ENCODE results near the gene MTHFR.

Gene MTHFR

DNA sequence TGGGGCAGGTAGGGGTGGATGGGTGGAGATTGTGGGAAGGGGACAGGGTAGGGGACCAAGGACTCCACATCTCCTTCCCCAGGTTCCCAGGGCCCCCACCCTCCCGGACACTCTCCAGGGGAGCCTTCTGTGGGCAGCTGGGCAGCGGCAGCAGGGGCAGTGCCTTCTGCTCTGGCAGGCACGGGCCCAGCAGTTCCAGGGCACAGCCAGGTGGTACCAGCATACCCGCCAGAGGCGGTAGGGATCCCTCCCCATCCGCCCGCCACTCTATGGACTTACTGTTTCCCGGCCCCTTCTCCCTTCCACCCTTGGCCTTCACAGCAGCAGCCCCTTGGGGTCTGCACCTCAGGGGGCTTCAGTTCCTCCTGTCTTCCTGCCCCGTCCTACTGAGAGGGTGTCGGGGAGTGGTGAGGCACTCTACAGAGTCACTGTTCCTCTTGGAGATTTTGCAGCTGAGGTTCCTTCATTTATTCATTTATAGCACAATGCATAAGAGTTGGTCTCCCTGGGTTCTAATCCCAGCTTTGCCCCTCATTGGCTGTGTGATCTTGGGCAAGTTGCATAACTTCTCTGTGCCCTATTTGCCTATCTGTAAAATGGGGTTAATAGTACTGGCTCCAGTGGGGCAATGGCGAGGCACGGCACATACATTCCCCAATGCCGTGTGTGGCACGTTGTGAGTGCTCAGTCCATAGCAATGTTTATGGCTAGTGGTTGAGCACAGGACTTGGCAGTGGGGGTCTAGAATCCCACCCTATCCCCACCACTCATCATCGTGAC lies 26.7 kb downstream of the MTHFR start:
- no peak overlapping the region for H3K23ac ChIP-seq (ENCODE audit: low read length)
- no peak overlapping the region for H3K4me3 ChIP-seq (ENCODE audit: low read depth, low read length)
- no peak overlapping the region for H3K9ac ChIP-seq (ENCODE audit: low read length)
- DNase-seq, result no peak
- no peak overlapping the region for H2BK120ac ChIP-seq (ENCODE audit: insufficient read depth, low read length, poor library complexity)
- no peak overlapping the region for H3K14ac ChIP-seq (ENCODE audit: low read length)
- no peaks in the 10 kb centered on the region for H3K36me3 ChIP-seq (ENCODE audit: control insufficient read depth in 1 of 2, insufficient read depth in 2 of 2, low read length in 2 of 2)
- H4K12ac ChIP-seq (ENCODE audit: low read depth, low read length), result no peak overlapping the region
- no peak overlapping the region for H4K91ac ChIP-seq (ENCODE audit: low read depth, low read length)
- no peak overlapping the region for H2BK12ac ChIP-seq (ENCODE audit: low read length)
- peaks cover 3% of the 10 kb centered on the region for H3K9me3 ChIP-seq (ENCODE audit: insufficient read depth, low read depth, low read length)
- no peaks in the 10 kb centered on the region for H3K27me3 ChIP-seq (ENCODE audit: insufficient read depth, low read length)
- no peak overlapping the region for H2AK5ac ChIP-seq (ENCODE audit: low read length)
- no CpG with 5 or more reads among the region's 15 CpGs for WGBS (ENCODE audit: extremely low coverage, insufficient coverage, insufficient read length)
- no peaks in the 10 kb centered on the region for H3K79me2 ChIP-seq (ENCODE audit: control insufficient read depth, insufficient read depth, low read length, poor library complexity)
- no peak overlapping the region for H3K4me2 ChIP-seq (ENCODE audit: low read length)
- H3K79me1 ChIP-seq (ENCODE audit: low read length), result peaks cover 2% of the 10 kb centered on the region
- no peak overlapping the region for H2AFZ ChIP-seq (ENCODE audit: insufficient read depth, low read length, poor library complexity)
- H4K8ac ChIP-seq (ENCODE audit: low read depth, low read length), result no peak overlapping the region
- H3K4me1 ChIP-seq (ENCODE audit: control insufficient read depth in 1 of 2, insufficient read depth in 2 of 2, low read length in 2 of 2), result peaks cover 3% of the 10 kb centered on the region in 2 experiments
- no peak overlapping the region for H3K27ac ChIP-seq (ENCODE audit: low read depth, low read length)
- no peak overlapping the region for H3K18ac ChIP-seq (ENCODE audit: low read length)
- H2BK5ac ChIP-seq (ENCODE audit: low read depth, low read length, poor library complexity), result no peak overlapping the region
- no peak overlapping the region for H3K4ac ChIP-seq (ENCODE audit: low read depth, low read length)

DNA sequence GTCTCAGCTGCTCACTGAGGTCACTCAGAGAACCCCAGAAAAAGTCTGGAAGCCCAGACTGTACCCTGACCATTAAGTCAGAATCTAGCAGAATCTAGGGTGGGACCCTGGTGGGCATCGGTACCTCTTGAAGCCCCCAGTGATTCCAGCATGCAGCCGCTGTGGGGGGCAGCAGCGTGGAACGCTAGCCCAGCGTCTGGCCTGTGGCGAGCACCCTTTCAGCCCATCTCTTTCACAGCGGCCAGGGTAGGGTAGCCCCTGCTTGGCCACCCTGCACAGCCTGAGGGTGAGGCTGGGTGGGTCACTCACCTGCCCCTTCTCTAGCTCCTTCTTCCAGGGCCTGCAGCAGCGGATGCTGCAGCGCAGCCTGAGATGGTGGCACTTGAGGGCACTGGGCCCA lies 27.4 kb downstream of the MTHFR start:
- Histone ChIP-seq H3K4ac (ENCODE audit: low read depth, low read length) (no peak overlapping the region), H4K8ac (ENCODE audit: low read depth, low read length) (no peak overlapping the region), H2AFZ (ENCODE audit: insufficient read depth, low read length, poor library complexity) (no peak overlapping the region), H3K27ac (ENCODE audit: low read depth, low read length) (no peak overlapping the region), H3K18ac (ENCODE audit: low read length) (no peak overlapping the region), H3K4me3 (ENCODE audit: low read depth, low read length) (no peak overlapping the region), H4K91ac (ENCODE audit: low read depth, low read length) (no peak overlapping the region), H2AK5ac (ENCODE audit: low read length) (no peak overlapping the region), H2BK5ac (ENCODE audit: low read depth, low read length, poor library complexity) (no peak overlapping the region), H3K23ac (ENCODE audit: low read length) (no peak overlapping the region), H4K12ac (ENCODE audit: low read depth, low read length) (no peak overlapping the region), H3K14ac (ENCODE audit: low read length) (no peak overlapping the region), H3K4me2 (ENCODE audit: low read length) (no peak overlapping the region), H3K79me1 (ENCODE audit: low read length) (peaks cover 2% of the 10 kb centered on the region), H3K9ac (ENCODE audit: low read length) (no peak overlapping the region), H3K9me3 (ENCODE audit: insufficient read depth, low read depth, low read length) (peaks cover 3% of the 10 kb centered on the region), H3K79me2 (ENCODE audit: control insufficient read depth, insufficient read depth, low read length, poor library complexity) (no peaks in the 10 kb centered on the region), H3K36me3 (ENCODE audit: control insufficient read depth in 1 of 2, insufficient read depth in 2 of 2, low read length in 2 of 2) (no peaks in the 10 kb centered on the region), H2BK12ac (ENCODE audit: low read length) (no peak overlapping the region), H3K27me3 (ENCODE audit: insufficient read depth, low read length) (no peaks in the 10 kb centered on the region), H3K4me1 (ENCODE audit: control insufficient read depth in 1 of 2, insufficient read depth in 2 of 2, low read length in 2 of 2) (peaks cover 3% of the 10 kb centered on the region in 2 experiments), H2BK120ac (ENCODE audit: insufficient read depth, low read length, poor library complexity) (no peak overlapping the region)
- DNase-seq, result no peak
- WGBS (ENCODE audit: extremely low coverage, insufficient coverage, insufficient read length), result no CpG with 5 or more reads among the region's 9 CpGs

DNA sequence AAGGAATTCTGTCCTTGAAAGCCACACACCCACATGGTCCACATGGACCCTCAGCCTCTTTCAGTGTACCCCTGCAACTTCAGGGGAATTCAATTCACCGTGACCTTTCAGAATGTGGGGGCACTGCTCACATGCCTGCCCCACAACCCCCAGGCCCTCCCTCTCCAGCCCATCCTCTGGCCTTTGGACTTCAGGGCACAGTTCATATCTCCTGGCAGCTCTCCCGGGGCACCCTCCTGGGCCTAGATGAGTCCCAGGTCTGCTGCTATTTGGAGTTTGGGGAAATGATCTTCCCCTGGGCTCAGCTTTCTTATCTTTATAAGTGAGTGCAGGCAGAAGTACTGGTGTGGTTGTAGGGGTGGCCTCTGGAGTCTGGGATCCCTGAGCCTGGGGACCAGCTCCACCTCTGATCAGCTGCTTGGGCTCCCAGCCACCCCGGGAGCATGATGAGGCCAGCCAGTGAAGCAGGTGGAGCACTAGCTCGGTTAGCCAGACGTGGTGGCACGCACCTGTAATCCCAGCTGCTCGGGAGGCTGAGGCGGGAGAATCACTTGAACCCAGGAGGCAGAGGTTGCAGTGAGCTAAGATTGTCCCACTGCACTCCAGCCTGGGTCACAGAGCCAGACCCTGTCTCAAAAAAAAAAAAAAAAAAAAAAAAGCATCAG lies 28.0 kb downstream of the MTHFR start:
- H2AK5ac ChIP-seq (ENCODE audit: low read length), result no peak overlapping the region
- H3K36me3 ChIP-seq (ENCODE audit: control insufficient read depth in 1 of 2, insufficient read depth in 2 of 2, low read length in 2 of 2), result no peaks in the 10 kb centered on the region
- H4K8ac ChIP-seq (ENCODE audit: low read depth, low read length), result no peak overlapping the region
- peaks cover 3% of the 10 kb centered on the region in 2 experiments for H3K4me1 ChIP-seq (ENCODE audit: control insufficient read depth in 1 of 2, insufficient read depth in 2 of 2, low read length in 2 of 2)
- H3K79me1 ChIP-seq (ENCODE audit: low read length), result peaks cover 2% of the 10 kb centered on the region
- peaks cover 3% of the 10 kb centered on the region for H3K9me3 ChIP-seq (ENCODE audit: insufficient read depth, low read depth, low read length)
- no peaks in the 10 kb centered on the region for H3K27me3 ChIP-seq (ENCODE audit: insufficient read depth, low read length)
- no CpG with 5 or more reads among the region's 8 CpGs for WGBS (ENCODE audit: extremely low coverage, insufficient coverage, insufficient read length)
- H2AFZ ChIP-seq (ENCODE audit: insufficient read depth, low read length, poor library complexity), result no peak overlapping the region
- H4K91ac ChIP-seq (ENCODE audit: low read depth, low read length), result no peak overlapping the region
- no peak for DNase-seq
- no peak overlapping the region for H2BK5ac ChIP-seq (ENCODE audit: low read depth, low read length, poor library complexity)
- no peak overlapping the region for H3K4ac ChIP-seq (ENCODE audit: low read depth, low read length)
- no peak overlapping the region for H3K27ac ChIP-seq (ENCODE audit: low read depth, low read length)
- H2BK12ac ChIP-seq (ENCODE audit: low read length), result no peak overlapping the region
- no peak overlapping the region for H3K23ac ChIP-seq (ENCODE audit: low read length)
- H3K79me2 ChIP-seq (ENCODE audit: control insufficient read depth, insufficient read depth, low read length, poor library complexity), result no peaks in the 10 kb centered on the region
- no peak overlapping the region for H4K12ac ChIP-seq (ENCODE audit: low read depth, low read length)
- H3K4me2 ChIP-seq (ENCODE audit: low read length), result no peak overlapping the region
- no peak overlapping the region for H3K4me3 ChIP-seq (ENCODE audit: low read depth, low read length)
- no peak overlapping the region for H2BK120ac ChIP-seq (ENCODE audit: insufficient read depth, low read length, poor library complexity)
- no peak overlapping the region for H3K18ac ChIP-seq (ENCODE audit: low read length)
- no peak overlapping the region for H3K14ac ChIP-seq (ENCODE audit: low read length)
- H3K9ac ChIP-seq (ENCODE audit: low read length), result no peak overlapping the region

DNA sequence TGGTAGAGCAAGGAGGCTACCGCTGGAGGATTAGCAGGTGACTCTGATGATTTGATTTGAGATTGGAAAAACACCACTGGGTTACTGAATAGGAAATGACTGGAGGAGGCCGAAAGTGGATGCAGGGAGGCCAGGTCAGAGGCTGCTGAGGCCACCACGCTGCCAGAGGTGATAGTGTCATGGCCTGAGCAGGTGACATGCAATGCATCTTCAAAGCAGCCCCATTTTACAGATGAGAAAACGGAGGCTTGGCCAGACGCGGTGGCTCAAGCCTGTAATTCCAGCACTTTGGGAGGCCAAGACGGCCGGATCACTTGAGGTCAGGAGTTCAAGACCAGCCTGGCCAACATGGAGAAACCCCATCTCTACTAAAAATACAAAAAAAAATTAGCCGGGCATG lies 31.0 kb downstream of the MTHFR start:
- Histone ChIP-seq H3K36me3 (ENCODE audit: control insufficient read depth in 1 of 2, insufficient read depth in 2 of 2, low read length in 2 of 2) (no peaks in the 10 kb centered on the region), H2AK5ac (ENCODE audit: low read length) (no peak overlapping the region), H3K4me1 (ENCODE audit: control insufficient read depth in 1 of 2, insufficient read depth in 2 of 2, low read length in 2 of 2) (no peaks in the 10 kb centered on the region), H3K4me3 (ENCODE audit: low read depth, low read length) (no peak overlapping the region), H3K79me2 (ENCODE audit: control insufficient read depth, insufficient read depth, low read length, poor library complexity) (no peaks in the 10 kb centered on the region), H3K4me2 (ENCODE audit: low read length) (no peak overlapping the region), H2BK120ac (ENCODE audit: insufficient read depth, low read length, poor library complexity) (no peak overlapping the region), H2AFZ (ENCODE audit: insufficient read depth, low read length, poor library complexity) (no peak overlapping the region), H3K18ac (ENCODE audit: low read length) (no peak overlapping the region), H2BK12ac (ENCODE audit: low read length) (no peak overlapping the region), H3K27ac (ENCODE audit: low read depth, low read length) (no peak overlapping the region), H3K23ac (ENCODE audit: low read length) (no peak overlapping the region), H4K8ac (ENCODE audit: low read depth, low read length) (no peak overlapping the region), H3K9me3 (ENCODE audit: insufficient read depth, low read depth, low read length) (peaks cover 2% of the 10 kb centered on the region), H3K4ac (ENCODE audit: low read depth, low read length) (no peak overlapping the region), H3K9ac (ENCODE audit: low read length) (no peak overlapping the region), H3K27me3 (ENCODE audit: insufficient read depth, low read length) (no peaks in the 10 kb centered on the region), H3K14ac (ENCODE audit: low read length) (no peak overlapping the region), H4K91ac (ENCODE audit: low read depth, low read length) (no peak overlapping the region), H4K12ac (ENCODE audit: low read depth, low read length) (no peak overlapping the region), H3K79me1 (ENCODE audit: low read length) (no peaks in the 10 kb centered on the region), H2BK5ac (ENCODE audit: low read depth, low read length, poor library complexity) (no peak overlapping the region)
- no CpG with 5 or more reads among the region's 9 CpGs for WGBS (ENCODE audit: extremely low coverage, insufficient coverage, insufficient read length)
- DNase-seq, result no peak

All from trophoblast cell (in vitro differentiated cells and primary cell).